Esophagus squamous epithelium (tissue), 4 donors: Measurements from ENCODE around the gene ZNF217.

ENCODE experiments used
- CTCF ChIP-seq, 6 experiments: fragments of 450-650 bp in 4 of 6; fragments of 200-600 bp in 2 of 6; sonication (generic) in 2 of 6; IDR thresholded peaks; one replicate each; pipeline ENCODE4 v1.5.1; 2016 to 2019; ENCODE audit warnings: antibody characterized with exemption in 6 of 6, mild to moderate bottlenecking in 4 of 6, moderate library complexity in 4 of 6
- POLR2A ChIP-seq, 4 donors: fragments of 450-650 bp; IDR thresholded peaks; one replicate each; pipeline ENCODE4 v1.6.1; 2017; ENCODE audit warnings: antibody characterized with exemption in 4 of 4, mild to moderate bottlenecking in 4 of 4, moderate library complexity in 3 of 4

- TF ChIP-seq CTCF (IDR thresholded peaks at IDR 0.05) (no peak), POLR2A (IDR thresholded peaks at IDR 0.05) (no peak)
Observed at GRCh38 chr20:53575481-53576194, 18.0 kb downstream of the ZNF217 start.
